Brain microvascular endothelial cell (primary cell): ENCODE measurements around the gene ANO6.

Experiments
- DNase-seq: peaks from one replicate; pipeline ENCODE4 v3.0.0-alpha.2; 2020
- H3K27ac ChIP-seq: fragments of 250-450 bp; sonication (Bioruptor Pico); 2 replicates; pipeline ENCODE4 v1.5.1; 2020; ENCODE audit warnings: mild to moderate bottlenecking, moderate library complexity
- H3K27me3 ChIP-seq: fragments of 250-450 bp; sonication (Bioruptor Pico); replicated peaks from 2 replicates; pipeline ENCODE4 v1.5.1; 2020; ENCODE audit warnings: mild to moderate bottlenecking
- H3K36me3 ChIP-seq: fragments of 250-450 bp; sonication (Bioruptor Pico); replicated peaks from 2 replicates; pipeline ENCODE4 v1.5.1; 2020; ENCODE audit warnings: mild to moderate bottlenecking
- H3K4me3 ChIP-seq: 2 replicates; pipeline ENCODE4 v1.5.1; 2011; ENCODE audit warnings: low read depth, mild to moderate bottlenecking, control low read depth, low read length, moderate library complexity
- CTCF ChIP-seq: IDR thresholded peaks from 2 replicates; pipeline ENCODE4 v1.5.1; 2011; ENCODE audit warnings: low read depth, mild to moderate bottlenecking, moderate library complexity, low read length, control low read depth, inconsistent platforms; ENCODE audit errors: missing control alignments
- in situ Hi-C: cut with HindIII; loops from 2 replicates; pipeline ENCODE4 v1.10.0; 2017; ENCODE audit warnings: low sequenced_read_pairs, low pct_ligation_motif_present

ANO6 gene

GRCh38 chr12:45270951-45271350, 55.1 kb downstream of the ANO6 start:
- in situ Hi-C loops: no loop called here
- H3K27ac ChIP-seq: no peak overlapping the region
- no peaks in the 10 kb centered on the region for H3K27me3 ChIP-seq
- TF ChIP-seq CTCF: no peak
- no peaks in the 10 kb centered on the region for H3K36me3 ChIP-seq
- no peak overlapping the region for H3K4me3 ChIP-seq
- no peak for DNase-seq

- peak; percentile 98 for DNase-seq
- Histone ChIP-seq H3K4me3 (no peak overlapping the region), H3K36me3 (no peaks in the 10 kb centered on the region), H3K27ac (peak overlapping the region; percentile 92), H3K27me3 (no peaks in the 10 kb centered on the region)
- in situ Hi-C loops: no loop called here
- TF ChIP-seq CTCF: peak; percentile 10
Observed at GRCh38 chr12:45273717-45274271, 57.9 kb downstream of the ANO6 start.

GRCh38 chr12:45276154-45276755, 60.4 kb downstream of the ANO6 start:
- no peak for TF ChIP-seq CTCF
- H3K4me3 ChIP-seq: no peak overlapping the region
- DNase-seq: no peak
- H3K27ac ChIP-seq: no peak overlapping the region
- H3K36me3 ChIP-seq: no peaks in the 10 kb centered on the region
- in situ Hi-C loops: no loop called here
- no peaks in the 10 kb centered on the region for H3K27me3 ChIP-seq

GRCh38 chr12:45278447-45278846, 62.6 kb downstream of the ANO6 start:
- no peak for DNase-seq
- no peak for TF ChIP-seq CTCF
- in situ Hi-C loops: no loop called here
- Histone ChIP-seq H3K36me3 (no peaks in the 10 kb centered on the region), H3K4me3 (no peak overlapping the region), H3K27ac (no peak overlapping the region), H3K27me3 (no peaks in the 10 kb centered on the region)

GRCh38 chr12:45279931-45280830, 64.3 kb downstream of the ANO6 start:
- Histone ChIP-seq H3K27ac (no peak overlapping the region), H3K27me3 (no peaks in the 10 kb centered on the region), H3K4me3 (no peak overlapping the region), H3K36me3 (no peaks in the 10 kb centered on the region)
- in situ Hi-C loops: no loop called here
- no peak for DNase-seq
- TF ChIP-seq CTCF: no peak
